Activated CD4-positive, alpha-beta memory T cell treated with anti-CD3 and anti-CD28 coated beads for 36 hours (primary cell): ENCODE results near the gene NGEF. TPM values are rescaled to one million over a fixed set of nuclear protein-coding genes. Genes with fewer than 3 reads are reported as not detected.

Source experiments
- CTCF ChIA-PET: fragments of 350-600 bp; sonication (Branson Sonifier 250); formaldehyde crosslinking; loops from one replicate; lab custom pipeline; 2021; ENCODE audit warnings: antibody characterized with exemption, inconsistent platforms; lab: Charles Lee
- POLR2A ChIA-PET: fragments of 350-600 bp; sonication (Branson Sonifier 250); formaldehyde crosslinking; loops from one replicate; lab custom pipeline; 2021; ENCODE audit warnings: antibody characterized with exemption; lab: Charles Lee
- DNase-seq: peaks from one replicate; pipeline ENCODE4 v3.0.0-alpha.2; 2020
- H3K27ac Mint-ChIP-seq: one replicate; pipeline ENCODE4 v1.8.0; 2021; ENCODE audit warnings: mixed read lengths
- H3K27me3 Mint-ChIP-seq: one replicate; pipeline ENCODE4 v1.8.0; 2021; ENCODE audit warnings: mixed read lengths
- H3K36me3 Mint-ChIP-seq: one replicate; pipeline ENCODE4 v1.8.0; 2021; ENCODE audit warnings: mixed read lengths
- H3K4me1 Mint-ChIP-seq: one replicate; pipeline ENCODE4 v1.8.0; 2021; ENCODE audit warnings: low read depth, mixed read lengths
- H3K4me3 Mint-ChIP-seq: one replicate; pipeline ENCODE4 v1.8.0; 2021; ENCODE audit warnings: mild to moderate bottlenecking, mixed read lengths
- H3K9me3 Mint-ChIP-seq: one replicate; pipeline ENCODE4 v1.8.0; 2021; ENCODE audit warnings: mixed read lengths
- intact Hi-C: fragments of 100-400 bp; cut with micrococcal nuclease; formaldehyde crosslinking; loops from one replicate; pipeline ENCODE4 v1.15.1; 2023
- total RNA-seq, 2 experiments: library from RNA; stranded (reverse); gene quantifications; one replicate each; pipeline ENCODE4 v1.2.3, GENCODE V29; 2021

Gene NGEF
- total RNA-seq, 2 experiments from 2014 or later: 4.2 to 5.4 TPM

DNA sequence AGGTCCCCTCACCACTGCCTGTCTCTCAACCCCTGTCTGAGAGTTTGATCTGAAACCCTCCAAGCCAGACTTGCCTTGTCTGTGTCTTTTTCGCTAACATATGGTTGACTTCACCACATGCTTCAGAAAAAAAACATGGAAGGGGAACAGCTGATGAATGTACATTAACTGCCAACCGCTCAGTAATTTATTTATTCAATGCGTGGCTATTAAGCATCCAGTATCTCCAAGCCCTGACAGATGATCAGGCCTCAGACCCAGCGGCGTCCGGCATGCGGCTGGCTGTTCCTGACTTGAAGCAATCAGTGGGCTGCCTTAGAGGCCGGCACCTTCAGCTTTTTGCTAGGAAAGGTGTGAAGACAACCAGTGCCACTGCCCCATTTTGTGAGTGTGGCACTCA, 62.3 kb downstream of the NGEF start:
- no peak overlapping the region for H3K4me3 Mint-ChIP-seq
- no peak for DNase-seq
- H3K27ac Mint-ChIP-seq: no peak overlapping the region
- H3K4me1 Mint-ChIP-seq: no peaks in the 10 kb centered on the region
- no peaks in the 10 kb centered on the region for H3K9me3 Mint-ChIP-seq
- ChIA-PET POLR2A (no interaction called here), CTCF (no interaction called here)
- no peaks in the 10 kb centered on the region for H3K36me3 Mint-ChIP-seq
- intact Hi-C loops: no loop called here
- peaks cover 6% of the 10 kb centered on the region for H3K27me3 Mint-ChIP-seq

DNA sequence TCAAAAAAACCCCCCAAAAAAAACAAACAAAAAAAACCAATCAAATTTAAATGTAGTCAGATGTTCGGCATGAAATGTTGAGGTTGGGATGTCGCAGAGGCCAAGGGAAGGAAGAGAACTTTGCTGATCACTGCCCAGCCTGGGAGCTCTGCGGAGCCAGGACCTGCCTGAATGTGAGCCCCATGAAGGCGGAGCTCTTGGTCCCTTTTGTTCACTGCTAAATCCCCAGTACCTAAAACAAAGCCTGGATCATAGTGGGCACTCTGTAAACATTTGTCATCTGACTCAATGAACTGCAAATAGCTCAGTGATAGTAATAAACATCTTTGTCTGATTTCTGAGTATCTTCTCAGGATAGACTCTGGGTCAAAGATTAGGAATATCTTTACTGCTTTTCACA, 64.0 kb downstream of the NGEF start:
- H3K9me3 Mint-ChIP-seq: no peaks in the 10 kb centered on the region
- H3K4me1 Mint-ChIP-seq: no peaks in the 10 kb centered on the region
- CTCF ChIA-PET: interaction anchor here (0.7 to 0.9 kb wide), 3 partner anchors 31 to 106 kb away, joined by 3 read pairs; no protein-coding TSS in a partner anchor
- H3K27ac Mint-ChIP-seq: no peak overlapping the region
- intact Hi-C loops: no loop called here
- H3K27me3 Mint-ChIP-seq: peaks cover 6% of the 10 kb centered on the region
- POLR2A ChIA-PET: no interaction called here
- no peak for DNase-seq
- no peaks in the 10 kb centered on the region for H3K36me3 Mint-ChIP-seq
- H3K4me3 Mint-ChIP-seq: no peak overlapping the region

DNA sequence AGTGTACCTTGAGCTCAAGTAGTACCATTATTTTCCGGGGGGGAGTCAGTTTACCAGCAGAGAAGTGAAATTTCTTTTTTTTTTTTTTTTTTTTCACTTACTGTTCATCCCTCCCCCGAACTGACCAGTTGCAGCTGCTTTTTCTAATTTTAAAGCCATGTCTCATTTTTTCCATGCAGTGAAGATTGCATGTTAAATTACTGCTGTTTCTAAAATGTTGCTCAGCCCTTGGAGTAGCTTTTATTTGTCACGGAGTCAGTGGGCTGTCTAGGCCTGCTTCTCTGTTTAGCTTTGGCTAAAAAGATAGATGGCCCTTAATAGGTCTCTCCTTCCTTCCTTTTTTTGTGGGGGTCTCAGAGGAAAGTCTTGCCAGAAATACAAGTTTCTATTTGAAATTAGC, 70.2 kb downstream of the NGEF start:
- H3K27me3 Mint-ChIP-seq: peaks cover 17% of the 10 kb centered on the region
- POLR2A ChIA-PET: no interaction called here
- peaks cover 9% of the 10 kb centered on the region for H3K4me1 Mint-ChIP-seq
- H3K9me3 Mint-ChIP-seq: peaks cover 9% of the 10 kb centered on the region
- H3K36me3 Mint-ChIP-seq: no peaks in the 10 kb centered on the region
- CTCF ChIA-PET: no interaction called here
- intact Hi-C loops: no loop called here
- H3K4me3 Mint-ChIP-seq: no peak overlapping the region
- no peak overlapping the region for H3K27ac Mint-ChIP-seq
- no peak for DNase-seq

DNA sequence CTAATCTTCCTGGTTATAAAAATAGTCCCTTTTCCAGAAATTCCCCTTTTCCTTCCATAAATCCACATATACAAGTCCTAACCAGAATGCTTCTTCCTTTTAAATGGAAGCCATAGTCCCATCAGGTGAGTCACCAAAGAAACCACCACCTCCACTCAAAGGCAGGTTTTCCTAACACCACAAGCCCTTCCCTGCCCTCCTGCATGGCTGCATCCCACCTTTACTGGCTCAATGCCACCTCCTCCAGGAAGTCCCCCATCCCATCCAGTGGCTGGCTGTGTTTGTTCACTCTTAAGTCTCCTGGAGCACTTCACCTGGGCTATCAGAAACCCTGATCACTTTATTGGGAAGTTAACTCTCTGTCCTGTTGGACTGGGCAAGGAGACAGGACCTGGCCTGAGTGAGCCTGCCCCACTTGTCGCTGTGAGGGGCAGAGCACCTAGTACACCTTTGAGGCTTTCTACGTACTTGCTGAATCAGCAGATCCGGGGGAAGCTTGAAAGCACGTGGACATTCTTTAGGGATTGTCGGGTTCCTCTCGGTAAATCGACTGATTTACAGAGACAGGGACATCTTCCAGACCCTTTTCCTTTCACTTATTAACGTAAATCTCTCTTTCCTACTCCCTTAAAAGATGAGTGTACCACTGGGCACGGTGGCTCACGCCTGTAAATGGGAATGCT, 71.0 kb downstream of the NGEF start:
- peaks cover 9% of the 10 kb centered on the region for H3K9me3 Mint-ChIP-seq
- POLR2A ChIA-PET: no interaction called here
- no peak overlapping the region for H3K27ac Mint-ChIP-seq
- CTCF ChIA-PET: no interaction called here
- no peak overlapping the region for H3K4me3 Mint-ChIP-seq
- intact Hi-C loops: no loop called here
- no peak for DNase-seq
- peaks cover 19% of the 10 kb centered on the region for H3K27me3 Mint-ChIP-seq
- peaks cover 9% of the 10 kb centered on the region for H3K4me1 Mint-ChIP-seq
- H3K36me3 Mint-ChIP-seq: no peaks in the 10 kb centered on the region

DNA sequence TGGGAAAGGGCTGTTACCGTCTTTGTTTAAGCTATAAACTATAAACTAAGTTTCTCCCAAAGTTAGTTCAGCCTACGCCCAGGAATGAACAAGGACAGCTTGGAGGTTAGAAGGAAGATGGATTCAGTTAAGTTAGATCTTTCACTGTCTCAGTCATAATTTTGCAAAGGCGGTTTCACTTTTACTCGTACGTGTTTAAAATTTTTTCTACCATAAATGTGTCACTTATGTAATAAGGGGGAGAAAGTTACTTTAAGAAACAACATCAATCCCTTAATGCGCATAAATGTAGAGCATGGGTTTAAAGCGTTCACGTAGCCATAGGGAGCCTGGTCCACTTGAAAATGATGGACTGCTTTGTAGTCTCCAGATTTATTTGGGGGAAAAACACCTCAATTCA, 71.7 kb downstream of the NGEF start:
- CTCF ChIA-PET: no interaction called here
- Mint-ChIP-seq H3K36me3 (no peaks in the 10 kb centered on the region), H3K4me1 (peaks cover 9% of the 10 kb centered on the region), H3K9me3 (peaks cover 9% of the 10 kb centered on the region), H3K4me3 (no peak overlapping the region), H3K27me3 (peaks cover 19% of the 10 kb centered on the region), H3K27ac (no peak overlapping the region)
- intact Hi-C loops: no loop called here
- POLR2A ChIA-PET: no interaction called here
- DNase-seq: no peak

DNA sequence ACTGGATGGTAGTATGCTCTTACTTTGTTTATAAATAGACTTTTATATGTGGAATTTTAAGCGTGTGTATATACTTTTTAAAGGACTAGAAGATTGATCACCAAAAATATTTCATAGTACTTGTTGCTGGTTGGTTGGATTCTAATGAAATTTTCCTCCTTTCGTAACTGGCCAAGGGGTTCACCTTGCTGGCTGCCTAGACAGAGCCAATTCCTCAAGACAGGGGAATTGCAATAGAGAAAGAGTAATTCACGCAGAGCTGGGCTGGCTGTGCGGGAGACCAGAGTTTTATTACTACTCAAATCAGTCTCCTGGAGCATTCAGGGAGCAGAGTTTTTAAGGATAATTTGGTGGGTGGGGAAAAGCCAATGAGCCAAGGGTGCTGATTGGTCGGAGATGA, 72.3 kb downstream of the NGEF start:
- POLR2A ChIA-PET: no interaction called here
- H3K27ac Mint-ChIP-seq: no peak overlapping the region
- no peak overlapping the region for H3K4me3 Mint-ChIP-seq
- H3K36me3 Mint-ChIP-seq: no peaks in the 10 kb centered on the region
- intact Hi-C loops: no loop called here
- DNase-seq: no peak
- peaks cover 9% of the 10 kb centered on the region for H3K9me3 Mint-ChIP-seq
- H3K27me3 Mint-ChIP-seq: peaks cover 19% of the 10 kb centered on the region
- CTCF ChIA-PET: no interaction called here
- peaks cover 9% of the 10 kb centered on the region for H3K4me1 Mint-ChIP-seq

DNA sequence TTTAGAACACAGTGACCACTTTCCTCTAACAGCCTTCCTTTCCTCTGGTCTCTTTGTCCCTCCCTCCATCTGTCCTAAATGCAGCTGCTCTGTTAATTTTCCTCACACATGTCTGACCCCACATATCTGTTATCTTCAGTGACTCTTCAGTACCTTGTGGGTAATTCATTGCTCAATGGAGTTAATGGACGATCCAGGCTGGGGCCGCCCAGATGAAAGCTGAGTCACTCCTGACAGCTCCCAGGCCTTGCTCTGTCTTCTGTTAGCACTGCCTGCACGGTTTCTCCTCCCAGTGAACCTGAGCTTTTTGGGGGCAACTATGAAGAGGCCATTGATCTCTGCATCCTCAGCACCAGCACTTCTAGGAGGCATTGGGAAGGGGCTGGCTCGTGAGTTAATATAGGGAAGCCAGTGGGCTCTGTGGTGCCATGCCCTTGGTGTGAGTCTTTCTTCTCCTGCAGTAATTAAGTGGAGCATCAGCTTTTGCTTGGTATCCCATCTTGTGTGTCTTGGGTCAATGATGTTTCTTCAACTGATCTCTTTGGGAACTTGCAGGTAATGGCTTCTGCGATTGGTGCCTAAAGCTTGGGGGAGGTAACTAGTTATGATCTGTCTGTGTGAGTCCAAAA, 75.7 kb downstream of the NGEF start:
- Mint-ChIP-seq H3K9me3 (peaks cover 9% of the 10 kb centered on the region), H3K4me1 (peaks cover 9% of the 10 kb centered on the region), H3K4me3 (no peak overlapping the region), H3K27me3 (peaks cover 26% of the 10 kb centered on the region), H3K36me3 (no peaks in the 10 kb centered on the region), H3K27ac (no peak overlapping the region)
- DNase-seq: no peak
- intact Hi-C loops: no loop called here
- CTCF ChIA-PET: no interaction called here
- POLR2A ChIA-PET: interaction anchor here (0.8 kb wide), 1 partner anchor 13 kb away, joined by 3 read pairs; no protein-coding TSS in a partner anchor

DNA sequence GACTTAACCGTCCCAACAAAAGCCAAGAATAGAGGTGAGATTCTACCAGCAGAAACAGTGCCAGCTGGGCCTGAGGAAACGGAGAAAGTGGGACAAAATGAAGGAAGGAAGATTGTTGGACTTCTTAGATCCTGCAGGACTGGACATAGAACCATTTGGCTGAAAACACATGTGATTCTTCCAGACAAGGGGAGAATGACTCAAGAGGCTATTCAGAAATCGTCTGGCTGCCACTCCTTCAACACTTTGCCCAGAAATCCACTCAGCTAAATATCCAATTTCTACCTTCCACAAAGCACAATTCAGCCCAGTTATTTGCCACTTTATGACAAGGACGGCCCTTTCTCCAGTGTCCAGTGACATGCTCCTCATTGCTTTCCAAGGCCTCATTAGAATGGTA, 81.4 kb downstream of the NGEF start:
- Mint-ChIP-seq H3K27ac (no peak overlapping the region), H3K4me3 (no peak overlapping the region), H3K9me3 (peaks cover 10% of the 10 kb centered on the region), H3K36me3 (peaks cover 7% of the 10 kb centered on the region), H3K27me3 (peaks cover 42% of the 10 kb centered on the region), H3K4me1 (peaks cover 6% of the 10 kb centered on the region)
- CTCF ChIA-PET: no interaction called here
- POLR2A ChIA-PET: no interaction called here
- intact Hi-C loops: no loop called here
- no peak for DNase-seq

DNA sequence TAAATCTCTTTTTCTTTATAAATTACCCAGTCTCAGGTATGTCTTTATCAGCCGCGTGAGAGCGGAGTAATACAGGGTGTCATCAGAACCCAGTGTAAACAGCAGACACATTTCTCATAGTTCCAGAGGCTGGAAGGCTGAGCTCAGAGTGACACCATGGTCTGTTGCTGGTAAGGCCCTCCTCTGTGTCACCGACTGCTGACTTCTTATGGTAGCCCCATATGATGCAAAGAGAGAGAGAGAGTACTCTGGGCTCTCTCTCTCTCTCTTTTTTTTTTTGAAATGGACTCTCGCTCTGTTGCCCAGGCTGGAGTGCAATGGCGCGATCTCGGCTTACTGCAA, 83.0 kb downstream of the NGEF start:
- POLR2A ChIA-PET: no interaction called here
- peaks cover 7% of the 10 kb centered on the region for H3K36me3 Mint-ChIP-seq
- no peak for DNase-seq
- CTCF ChIA-PET: interaction anchor here (0.7 kb wide), 1 partner anchor 33 kb away, joined by 3 read pairs; no protein-coding TSS in a partner anchor
- peaks cover 8% of the 10 kb centered on the region for H3K4me1 Mint-ChIP-seq
- H3K9me3 Mint-ChIP-seq: peaks cover 10% of the 10 kb centered on the region
- peaks cover 56% of the 10 kb centered on the region for H3K27me3 Mint-ChIP-seq
- no peak overlapping the region for H3K4me3 Mint-ChIP-seq
- no peak overlapping the region for H3K27ac Mint-ChIP-seq
- intact Hi-C loops: no loop called here

DNA sequence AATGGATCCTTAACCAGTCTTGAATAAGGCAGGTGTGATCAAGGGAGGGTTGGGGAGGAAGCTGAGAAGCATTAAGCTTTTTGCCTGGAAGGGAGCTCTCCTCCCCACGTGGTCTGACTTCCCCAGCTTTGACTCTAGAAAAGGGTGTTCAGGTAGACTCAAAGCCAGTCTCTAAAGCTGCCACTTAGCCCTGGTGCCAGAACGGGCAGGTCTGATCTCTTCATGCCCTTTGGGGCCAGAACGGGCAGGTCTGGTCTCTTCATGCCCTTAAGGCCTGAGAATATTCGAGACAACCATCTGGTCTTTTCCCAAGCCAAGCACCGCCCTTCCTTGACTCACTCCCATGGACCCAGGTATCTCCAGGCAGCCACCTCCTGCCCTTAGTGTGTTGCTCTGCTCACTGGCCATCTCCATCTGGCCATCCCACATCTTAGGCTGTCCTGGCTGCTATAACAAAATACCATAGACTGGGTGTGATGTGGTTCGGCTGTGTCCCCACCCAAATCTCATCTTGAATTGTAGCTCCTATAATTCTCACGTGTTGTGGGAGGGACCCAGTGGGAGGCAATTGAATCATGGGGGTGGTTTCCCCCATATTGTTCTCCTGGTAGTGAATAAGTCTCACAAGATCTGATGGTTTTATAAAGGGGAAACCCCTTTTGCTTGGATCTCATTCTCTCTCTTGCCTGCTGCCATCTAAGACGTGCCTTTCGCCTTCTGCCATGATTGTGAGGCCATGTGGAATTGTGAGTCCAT, 83.6 kb downstream of the NGEF start:
- Mint-ChIP-seq H3K9me3 (peaks cover 10% of the 10 kb centered on the region), H3K27me3 (peaks cover 60% of the 10 kb centered on the region), H3K27ac (no peak overlapping the region), H3K4me3 (peak overlapping the region; percentile 48), H3K4me1 (peaks cover 8% of the 10 kb centered on the region), H3K36me3 (peaks cover 7% of the 10 kb centered on the region)
- intact Hi-C loops: no loop called here
- CTCF ChIA-PET: interaction anchor here (0.7 kb wide), 1 partner anchor 34 kb away, joined by 3 read pairs; no protein-coding TSS in a partner anchor
- POLR2A ChIA-PET: no interaction called here
- no peak for DNase-seq

DNA sequence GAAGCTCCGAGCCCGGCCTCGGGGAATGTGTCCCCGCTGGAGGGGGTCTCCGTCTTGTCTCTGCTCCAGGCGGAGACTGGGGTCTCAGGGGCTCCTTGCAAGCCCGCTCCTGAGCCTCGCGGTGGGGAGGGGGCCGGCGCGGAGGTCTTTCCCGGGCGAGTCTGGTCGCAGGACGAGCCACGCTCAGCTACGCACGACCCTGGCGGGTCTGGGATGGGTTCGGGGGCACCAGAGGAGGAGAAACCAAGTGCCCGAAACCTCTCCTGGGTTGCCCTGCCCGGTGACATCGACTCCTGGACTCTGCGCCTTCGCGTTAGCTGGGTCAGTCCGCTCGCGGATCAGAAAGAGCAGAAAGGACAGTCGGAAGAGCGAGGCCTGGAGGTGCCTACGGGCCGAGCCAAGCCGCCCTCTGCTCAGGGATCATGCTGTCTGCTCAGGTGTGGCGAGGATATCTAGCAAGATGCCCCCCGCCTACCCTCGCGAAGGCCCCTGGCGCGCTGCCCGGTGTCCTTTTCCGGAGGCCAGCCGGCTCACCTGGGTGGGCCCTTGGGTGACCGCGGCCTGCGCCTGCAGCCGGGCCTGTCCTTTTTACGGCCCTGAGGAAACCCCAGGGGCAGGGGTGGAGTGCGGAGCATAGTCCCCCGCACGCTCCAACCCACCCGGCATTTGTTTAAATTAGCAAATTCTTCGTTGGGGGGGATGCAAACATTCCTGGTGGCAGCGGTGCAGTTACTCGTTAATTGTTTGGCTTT, 84.3 kb downstream of the NGEF start:
- H3K9me3 Mint-ChIP-seq: peaks cover 10% of the 10 kb centered on the region
- H3K4me3 Mint-ChIP-seq: peak overlapping the region; percentile 48
- peaks cover 8% of the 10 kb centered on the region for H3K4me1 Mint-ChIP-seq
- no peak for DNase-seq
- H3K27me3 Mint-ChIP-seq: peaks cover 63% of the 10 kb centered on the region
- CTCF ChIA-PET: interaction anchor here (0.7 kb wide), 1 partner anchor 126 kb away, joined by 3 read pairs; no protein-coding TSS in a partner anchor
- peaks cover 7% of the 10 kb centered on the region for H3K36me3 Mint-ChIP-seq
- no peak overlapping the region for H3K27ac Mint-ChIP-seq
- POLR2A ChIA-PET: interaction anchor here (0.6 kb wide), 1 partner anchor 300 kb away, joined by 5 read pairs; no protein-coding TSS in a partner anchor
- intact Hi-C loops: no loop called here
